Mucosa of rectum (tissue), 2 donors: ENCODE results near the gene RAD51B.

Experiments
- H3K27ac ChIP-seq, 2 donors: one replicate each; pipeline ENCODE4 v1.7.0; 2013; ENCODE audit warnings: inconsistent platforms in 2 of 2, low read depth in 2 of 2, low read length in 2 of 2
- H3K27me3 ChIP-seq, 2 donors: one replicate each; pipeline ENCODE4 v1.7.0; 2013; ENCODE audit warnings: low read length in 2 of 2; ENCODE audit not compliant: control insufficient read depth in 2 of 2, insufficient read depth in 2 of 2
- H3K36me3 ChIP-seq, 2 donors: one replicate each; pipeline ENCODE4 v1.7.0; 2013; ENCODE audit warnings: low read length in 2 of 2; ENCODE audit not compliant: control insufficient read depth in 2 of 2, insufficient read depth in 2 of 2
- H3K4me1 ChIP-seq, 2 donors: one replicate each; pipeline ENCODE4 v1.7.0; 2013; ENCODE audit warnings: low read length in 2 of 2, mild to moderate bottlenecking in 1 of 2; ENCODE audit not compliant: control insufficient read depth in 2 of 2, insufficient read depth in 2 of 2
- H3K4me3 ChIP-seq, 2 donors: one replicate each; pipeline ENCODE4 v1.7.0; 2013; ENCODE audit warnings: low read length in 2 of 2
- H3K9ac ChIP-seq, 2 donors: one replicate each; pipeline ENCODE4 v1.7.0; 2013; ENCODE audit warnings: low read length in 2 of 2, low read depth in 1 of 2, mild to moderate bottlenecking in 1 of 2
- H3K9me3 ChIP-seq, 2 donors: one replicate each; pipeline ENCODE4 v1.7.0; 2013; ENCODE audit warnings: low read length in 2 of 2; ENCODE audit not compliant: control insufficient read depth in 2 of 2
- donor health status: healthy.
- donor health status: Normal muscosa, but diverticular disease.

The RAD51B gene

DNA sequence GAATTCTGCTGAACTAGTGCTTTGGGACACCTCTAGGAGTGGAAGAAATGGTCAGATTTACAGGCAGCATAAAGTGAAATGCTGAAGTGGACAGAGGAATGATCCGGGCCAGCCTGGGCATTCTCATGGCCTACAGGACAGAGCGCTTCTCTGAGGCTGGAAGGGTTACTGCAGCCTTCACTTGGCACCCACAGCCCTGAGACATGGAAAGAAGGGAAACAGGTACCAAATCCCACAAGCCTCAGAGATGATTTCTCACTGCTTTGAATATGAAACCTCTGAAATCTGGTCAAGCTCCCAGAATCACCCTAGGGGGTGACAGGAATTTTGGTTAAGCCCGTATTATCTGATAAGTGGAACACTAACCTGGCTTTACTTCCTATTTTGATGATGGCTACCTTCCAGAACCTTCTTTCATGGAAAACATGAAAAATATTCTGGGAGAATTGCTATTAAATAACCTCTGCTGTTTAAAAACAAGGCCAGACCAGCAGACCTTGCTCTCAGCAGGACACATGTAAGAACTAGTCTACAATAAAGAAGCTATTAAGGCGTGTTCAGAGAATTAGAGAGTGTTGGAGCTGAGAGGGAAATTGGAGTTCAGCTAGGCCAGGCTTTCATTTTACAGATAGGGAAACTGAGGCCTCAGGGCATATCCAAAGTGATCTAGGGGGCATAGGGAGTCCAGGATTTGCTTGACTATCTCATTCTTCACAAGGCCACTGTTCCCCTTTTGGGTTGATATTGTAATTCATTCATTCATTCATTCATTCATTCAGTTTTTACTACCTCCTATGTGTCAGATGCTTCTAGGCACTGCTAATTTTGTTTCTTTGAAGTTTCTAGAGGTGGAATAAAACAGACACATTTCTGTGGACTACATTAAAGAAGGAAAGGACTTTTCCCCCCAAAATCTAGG, 691.8 kb downstream of the RAD51B start:
- Histone ChIP-seq H3K27ac (peak overlapping the region; percentile 50 to 64), H3K27me3 (no peaks in the 10 kb centered on the region), H3K9ac (no peak overlapping the region), H3K4me1 (peaks cover 3 to 17% of the 10 kb centered on the region in 2 donors), H3K9me3 (no peaks in the 10 kb centered on the region), H3K36me3 (no peaks in the 10 kb centered on the region), H3K4me3 (no peak overlapping the region)

DNA sequence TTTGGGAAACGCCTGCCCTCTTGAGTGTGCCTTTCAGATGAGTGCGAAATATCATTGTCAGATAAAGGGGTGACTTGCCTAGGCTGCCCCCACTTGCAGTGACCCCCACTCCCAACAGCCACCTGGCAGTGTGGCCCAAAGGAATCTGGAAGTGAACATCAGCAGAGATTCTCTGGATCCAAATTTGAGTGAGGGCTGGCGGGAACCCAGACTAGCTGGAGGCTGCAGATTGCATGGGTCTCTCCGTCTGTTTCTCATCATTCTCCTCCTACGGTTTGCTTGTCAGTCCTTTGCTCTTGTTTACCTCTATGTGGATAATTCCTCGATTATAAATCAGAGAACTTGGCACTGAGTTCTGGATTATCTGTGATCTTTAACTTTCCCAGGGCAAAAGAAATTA, 692.5 kb downstream of the RAD51B start:
- H3K36me3 ChIP-seq: no peaks in the 10 kb centered on the region
- no peaks in the 10 kb centered on the region for H3K27me3 ChIP-seq
- no peaks in the 10 kb centered on the region for H3K9me3 ChIP-seq
- peak overlapping the region; percentile 16 to 50 for H3K27ac ChIP-seq
- H3K9ac ChIP-seq: peak overlapping the region in 1 of 2 donors; percentile 1
- no peak overlapping the region for H3K4me3 ChIP-seq
- peaks cover 3 to 10% of the 10 kb centered on the region in 2 donors for H3K4me1 ChIP-seq

DNA sequence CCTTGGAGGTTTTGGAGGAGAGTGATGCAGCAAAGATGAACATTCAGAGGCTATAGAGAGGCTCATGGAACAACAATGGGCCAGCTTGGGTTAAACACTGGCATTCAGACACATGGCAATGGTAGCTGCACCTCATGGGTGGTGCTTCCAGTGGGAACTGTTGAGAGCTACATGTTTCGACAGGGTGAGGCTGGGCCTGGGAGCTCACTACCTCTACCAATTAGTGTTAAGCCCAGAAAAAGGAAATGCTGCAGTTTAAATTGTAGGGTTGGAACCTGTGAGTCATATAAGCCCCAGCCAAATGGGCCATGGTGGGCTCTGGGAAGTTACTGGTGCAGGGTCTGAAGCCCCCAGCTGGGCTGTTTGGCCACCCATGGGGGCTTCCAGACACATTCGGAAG, 693.6 kb downstream of the RAD51B start:
- Histone ChIP-seq H3K4me3 (no peak overlapping the region), H3K27me3 (no peaks in the 10 kb centered on the region), H3K4me1 (peaks cover 0 to 3% of the 10 kb centered on the region in 2 donors), H3K9me3 (no peaks in the 10 kb centered on the region), H3K9ac (no peak overlapping the region), H3K36me3 (no peaks in the 10 kb centered on the region), H3K27ac (peak overlapping the region in 1 of 2 donors; percentile 10)

DNA sequence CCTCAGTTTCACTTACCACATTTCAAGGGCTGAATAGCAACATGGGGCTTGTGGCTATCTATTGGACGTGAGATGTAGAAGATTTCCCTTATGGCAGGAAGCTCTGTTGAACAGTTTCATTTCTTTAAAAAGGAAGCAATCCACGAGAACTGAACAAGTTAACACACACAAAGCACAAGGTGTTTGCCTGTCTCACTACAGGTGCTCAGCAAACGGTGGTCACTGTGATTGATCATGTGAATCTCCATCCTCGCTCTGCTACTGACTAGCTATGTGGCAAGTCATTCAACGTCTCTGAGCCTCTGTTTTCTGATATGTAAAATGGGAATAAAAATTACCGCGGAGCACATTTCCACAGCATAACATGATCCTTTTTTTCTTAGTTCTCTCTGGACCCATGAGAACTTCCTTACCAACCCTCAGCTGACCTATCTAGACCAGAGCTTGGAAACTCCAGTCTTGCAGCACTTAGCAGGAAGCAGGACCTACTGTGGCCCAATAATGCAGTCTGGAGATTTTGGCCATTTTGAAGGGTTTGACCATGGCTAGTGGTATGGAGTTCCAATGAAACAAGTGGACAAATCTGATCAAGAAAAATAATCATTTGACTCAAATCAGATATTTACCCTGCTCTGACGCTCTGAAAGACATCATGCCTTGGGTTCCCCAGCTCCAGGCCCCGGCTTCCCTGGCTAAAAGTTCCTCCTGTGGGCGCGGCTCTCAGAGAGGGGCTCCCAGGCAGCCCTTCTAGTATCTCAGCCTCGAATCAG, 694.4 kb downstream of the RAD51B start:
- H3K27ac ChIP-seq: peak overlapping the region in 1 of 2 donors; percentile 7
- H3K9me3 ChIP-seq: no peaks in the 10 kb centered on the region
- H3K27me3 ChIP-seq: no peaks in the 10 kb centered on the region
- no peak overlapping the region for H3K4me3 ChIP-seq
- H3K36me3 ChIP-seq: no peaks in the 10 kb centered on the region
- peaks cover 4 to 6% of the 10 kb centered on the region in 2 donors for H3K4me1 ChIP-seq
- no peak overlapping the region for H3K9ac ChIP-seq

DNA sequence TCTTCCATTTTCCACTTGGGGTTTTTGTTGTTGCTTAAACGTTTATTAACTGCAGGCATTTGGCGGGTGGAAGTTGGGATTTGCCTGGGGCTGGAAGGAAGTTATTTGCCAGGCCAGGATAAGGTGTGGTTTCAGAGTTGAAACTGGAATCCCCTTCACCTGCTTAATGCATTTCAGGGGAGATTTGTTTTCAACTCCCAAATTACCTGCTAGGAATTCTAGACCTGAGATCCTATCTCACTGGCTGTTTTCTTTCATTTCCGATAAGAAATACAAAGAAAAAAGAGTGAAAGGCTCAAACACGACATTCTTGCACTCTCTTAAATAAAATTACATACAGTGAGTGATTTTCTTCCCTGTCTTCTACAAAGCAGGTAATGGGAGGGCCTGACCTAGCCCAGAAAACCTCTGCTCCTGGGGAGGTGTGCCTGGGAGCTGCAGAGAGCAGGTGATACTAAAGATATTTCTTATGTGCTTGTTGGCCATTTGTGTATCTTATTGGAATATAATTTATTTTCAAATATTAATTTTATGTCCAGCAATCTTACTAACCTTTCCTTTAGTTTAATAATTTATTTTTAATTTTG, 695.1 kb downstream of the RAD51B start:
- Histone ChIP-seq H3K4me3 (no peak overlapping the region), H3K4me1 (peaks cover 10 to 11% of the 10 kb centered on the region in 2 donors), H3K9me3 (no peaks in the 10 kb centered on the region), H3K27me3 (no peaks in the 10 kb centered on the region), H3K36me3 (no peaks in the 10 kb centered on the region), H3K27ac (peak overlapping the region in 1 of 2 donors; percentile 7), H3K9ac (no peak overlapping the region)

DNA sequence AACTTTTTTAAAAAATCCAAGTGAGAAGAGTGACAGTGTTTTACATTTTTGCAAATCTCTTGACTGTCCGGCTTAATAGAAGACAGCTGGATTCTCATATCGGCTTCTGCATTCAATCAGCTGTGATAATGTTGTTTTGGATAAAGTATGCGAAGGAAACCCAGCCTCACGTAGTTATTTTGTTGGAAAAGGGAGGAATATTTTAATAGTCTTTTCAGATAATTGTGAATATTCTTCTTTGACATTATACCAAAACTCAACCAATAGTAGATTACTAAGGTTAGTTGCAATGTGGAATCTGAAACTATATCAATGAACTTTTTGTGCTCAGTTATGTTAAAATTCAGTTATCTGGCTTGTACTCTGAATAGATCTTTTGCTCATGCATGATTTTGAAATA, 696.8 kb downstream of the RAD51B start:
- peaks cover 18 to 25% of the 10 kb centered on the region in 2 donors for H3K4me1 ChIP-seq
- H3K9ac ChIP-seq: no peak overlapping the region
- H3K4me3 ChIP-seq: no peak overlapping the region
- H3K9me3 ChIP-seq: no peaks in the 10 kb centered on the region
- H3K27ac ChIP-seq: no peak overlapping the region
- H3K36me3 ChIP-seq: no peaks in the 10 kb centered on the region
- H3K27me3 ChIP-seq: no peaks in the 10 kb centered on the region

DNA sequence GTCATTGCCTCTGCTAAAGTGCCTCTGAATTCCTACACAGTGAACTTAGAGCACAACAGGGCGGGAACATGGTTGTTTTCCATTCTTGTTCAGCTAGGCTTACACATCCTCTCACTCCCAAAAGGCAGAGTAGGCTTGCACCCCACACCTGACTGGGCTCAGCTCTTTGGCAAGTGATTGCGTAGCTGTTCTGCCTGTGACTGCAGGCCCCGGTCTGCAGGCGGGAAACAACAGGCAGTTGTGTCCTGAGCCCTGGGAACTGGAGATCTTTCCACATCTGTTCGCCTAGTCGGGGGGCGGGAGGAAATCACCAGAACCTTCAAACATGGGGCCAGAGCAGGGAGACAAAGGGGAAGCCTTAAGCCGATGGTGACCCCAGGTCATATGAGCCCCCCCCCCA, 698.6 kb downstream of the RAD51B start:
- H3K4me3 ChIP-seq: no peak overlapping the region

DNA sequence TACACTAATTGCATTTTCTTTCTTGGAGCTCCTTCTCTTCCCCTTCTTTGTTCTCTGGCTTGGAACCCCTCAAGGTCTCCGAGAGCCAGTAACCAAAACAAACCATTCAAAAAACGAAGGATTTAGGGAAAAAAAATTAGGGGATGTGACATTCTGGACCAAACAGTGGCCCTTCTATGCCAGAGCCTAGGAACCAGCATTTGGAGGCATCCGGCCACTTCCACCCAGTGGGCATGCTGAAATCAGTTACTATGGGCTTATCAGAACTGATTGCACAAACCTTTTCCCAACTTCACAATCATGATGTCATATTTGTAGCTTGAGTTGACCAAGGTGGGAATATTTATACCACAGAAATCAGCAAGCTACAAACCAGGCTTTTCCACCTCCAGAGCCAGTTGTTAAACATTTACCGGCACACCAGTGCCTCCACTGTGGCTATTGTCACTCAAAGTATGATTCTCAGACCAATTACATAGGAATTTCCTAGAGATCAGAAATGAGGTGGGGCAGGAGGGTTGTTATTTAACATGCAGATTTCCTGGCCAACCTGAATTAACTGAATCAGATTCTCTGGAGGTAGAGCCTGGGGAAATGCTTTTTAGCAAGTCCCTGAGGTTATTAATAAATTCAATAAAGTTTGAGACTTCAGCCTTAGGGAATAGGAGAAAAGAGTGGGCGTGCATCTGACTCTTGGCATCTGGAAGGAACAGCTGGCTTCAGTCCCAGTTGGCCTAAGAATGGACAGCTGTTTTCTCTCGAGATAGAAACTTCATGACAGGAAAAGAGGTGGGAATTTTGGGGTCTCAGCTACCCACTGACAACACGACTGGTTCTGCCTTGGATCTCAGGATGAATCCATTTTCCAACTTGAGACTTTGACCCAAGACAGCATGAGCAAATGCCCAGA, 699.4 kb downstream of the RAD51B start:
- H3K27ac ChIP-seq: peak overlapping the region in 1 of 2 donors; percentile 48
- H3K27me3 ChIP-seq: no peaks in the 10 kb centered on the region
- no peak overlapping the region for H3K9ac ChIP-seq

More for the DNA sequence above, 698.6 kb downstream of the RAD51B start:
- no peaks in the 10 kb centered on the region for H3K9me3 ChIP-seq
- peaks cover 15 to 31% of the 10 kb centered on the region in 2 donors for H3K4me1 ChIP-seq
- H3K36me3 ChIP-seq: no peaks in the 10 kb centered on the region
- H3K27ac ChIP-seq: no peak overlapping the region
- no peak overlapping the region for H3K9ac ChIP-seq
- H3K27me3 ChIP-seq: no peaks in the 10 kb centered on the region

DNA sequence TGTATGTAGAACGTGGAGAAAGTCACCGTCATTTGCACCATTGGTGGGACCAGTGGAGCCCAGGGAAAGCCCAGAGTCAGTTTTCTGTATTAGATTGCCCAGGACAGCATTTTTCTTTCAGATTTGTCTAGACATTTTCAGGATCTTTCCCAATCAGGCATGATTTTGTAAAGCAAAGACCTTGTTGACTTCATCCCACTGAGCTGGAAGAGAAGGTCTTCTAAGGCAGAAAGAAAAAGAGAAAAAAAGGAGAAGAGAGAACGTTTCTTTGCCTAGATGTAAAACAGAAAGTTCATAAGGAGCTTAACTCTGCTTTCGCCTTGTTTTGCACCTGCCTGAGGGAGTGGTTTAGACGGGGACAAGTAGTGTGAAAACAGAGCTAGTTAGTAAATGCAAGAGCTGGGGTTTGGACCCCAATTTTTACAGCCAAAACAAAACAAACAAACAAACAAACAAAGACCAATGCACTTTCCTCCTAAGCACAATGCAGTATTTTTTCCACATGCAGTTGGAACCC, 700.1 kb downstream of the RAD51B start:
- H3K9me3 ChIP-seq: no peaks in the 10 kb centered on the region
- H3K9ac ChIP-seq: no peak overlapping the region
- H3K27me3 ChIP-seq: no peaks in the 10 kb centered on the region
- H3K4me1 ChIP-seq: peaks cover 15 to 31% of the 10 kb centered on the region in 2 donors
- no peak overlapping the region for H3K4me3 ChIP-seq
- no peaks in the 10 kb centered on the region for H3K36me3 ChIP-seq
- H3K27ac ChIP-seq: peak overlapping the region in 1 of 2 donors; percentile 48

More for the DNA sequence above, 699.4 kb downstream of the RAD51B start:
- Histone ChIP-seq H3K36me3 (no peaks in the 10 kb centered on the region), H3K4me1 (peaks cover 15 to 31% of the 10 kb centered on the region in 2 donors), H3K9me3 (no peaks in the 10 kb centered on the region), H3K4me3 (no peak overlapping the region)
